GM21515 (cell line): Measurements from ENCODE around the gene XPNPEP1.

ENCODE experiments used
- ATAC-seq: cut with Tn5 transposase; IDR thresholded peaks from one replicate; pipeline ENCODE4 v1.9.1; 2021; ENCODE audit not compliant: unreplicated experiment

Gene XPNPEP1

DNA sequence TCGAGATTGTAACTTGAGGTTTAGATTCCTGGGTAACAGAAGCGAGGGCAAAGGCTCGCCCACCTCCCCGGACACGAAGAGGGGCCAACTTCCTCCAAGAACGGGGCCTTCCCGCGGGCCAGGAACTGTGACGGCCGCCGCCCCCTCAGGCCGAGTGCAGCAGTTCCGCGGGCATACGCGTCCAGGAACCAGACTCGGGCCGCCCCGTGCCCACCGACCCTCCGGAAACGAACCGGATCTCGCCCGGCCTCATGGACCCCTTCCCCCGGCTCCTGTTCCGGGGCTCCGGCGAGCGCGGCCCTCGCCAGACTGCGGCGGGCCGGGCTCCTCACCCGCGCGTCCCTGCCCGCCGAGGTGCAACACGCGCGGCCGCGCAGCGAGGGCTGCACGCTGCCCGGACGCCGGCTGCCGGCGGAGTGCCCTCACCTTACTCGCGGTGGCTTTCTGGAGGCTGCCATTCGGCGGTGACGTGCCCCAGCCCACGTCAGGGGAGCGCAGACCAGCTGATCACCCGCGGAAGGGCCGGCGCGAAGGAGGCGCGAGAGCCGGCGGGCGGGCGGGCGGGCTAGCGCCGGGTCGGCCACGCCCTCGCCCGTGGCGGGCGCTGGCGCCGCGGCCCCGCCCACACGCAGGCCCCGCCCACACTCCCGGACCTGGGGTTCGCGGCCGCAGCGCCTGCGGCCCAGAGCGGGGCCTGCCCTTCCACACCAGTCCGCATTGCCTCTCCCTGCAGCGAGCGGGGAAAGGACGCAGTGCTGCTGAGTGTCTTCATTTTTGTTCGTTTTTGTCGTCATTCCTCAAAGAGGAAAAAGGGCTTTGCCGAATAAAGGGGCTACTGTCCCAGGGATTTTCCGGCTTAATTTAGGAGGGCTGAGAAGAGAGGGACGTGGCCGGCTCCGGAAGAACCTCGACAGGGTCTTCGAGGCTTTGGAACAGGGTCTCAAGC is at the start of gene XPNPEP1:
Gene XPNPEP1, minus strand, starts transcription at position 536 of the 946 bp plus-strand sequence. Its CDS starts 78 bp downstream, at position 458.
- peak; percentile 97 for ATAC-seq

GRCh38 chr10:109972372-109973001 is 49.2 kb upstream of the XPNPEP1 start:
- ATAC-seq = no peak

- ATAC-seq = no peak
These were observed 48.3 kb upstream of the XPNPEP1 start for GRCh38 chr10:109971634-109972033.

GRCh38 chr10:109969760-109970346 is 46.5 kb upstream of the XPNPEP1 start:
- ATAC-seq = no peak

DNA sequence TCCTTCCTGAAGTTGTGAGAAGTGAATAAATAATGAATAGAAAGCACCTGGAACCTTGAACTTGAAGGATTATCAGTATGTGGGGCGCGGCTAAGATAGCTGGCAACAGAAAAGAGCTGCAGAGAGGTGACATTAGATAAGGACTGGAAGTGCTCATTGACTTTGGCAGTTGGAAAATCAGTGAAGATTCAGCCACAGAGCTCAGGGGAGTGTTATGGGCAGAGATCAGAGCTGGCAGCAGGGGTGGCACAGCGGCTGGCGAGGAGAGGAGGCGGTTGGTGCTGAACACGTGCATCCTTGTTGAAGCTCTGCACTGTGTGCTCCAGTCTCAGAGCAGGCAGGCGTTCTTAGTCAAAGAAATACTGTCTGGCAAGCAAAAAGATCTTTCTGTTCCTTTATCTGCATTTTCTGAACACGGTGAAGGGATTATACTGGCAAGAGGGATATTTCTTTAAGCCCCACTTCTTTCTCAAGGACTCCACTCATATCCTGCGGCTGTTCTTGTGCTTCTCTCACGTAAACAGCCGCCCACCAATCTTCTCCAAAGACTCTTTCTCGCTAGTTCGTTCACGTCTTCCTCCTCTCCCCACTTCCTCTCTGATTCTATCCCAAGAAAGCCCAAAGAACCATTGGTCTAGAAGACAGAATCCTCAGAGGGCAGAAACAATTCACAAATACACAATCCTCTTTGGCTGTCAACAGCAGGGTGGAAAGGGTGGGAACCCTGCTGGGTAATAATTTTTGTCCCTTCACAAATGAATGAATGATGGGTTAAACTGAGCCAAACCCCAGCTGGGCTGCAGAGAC is 45.8 kb upstream of the XPNPEP1 start:
- ATAC-seq = no peak

DNA sequence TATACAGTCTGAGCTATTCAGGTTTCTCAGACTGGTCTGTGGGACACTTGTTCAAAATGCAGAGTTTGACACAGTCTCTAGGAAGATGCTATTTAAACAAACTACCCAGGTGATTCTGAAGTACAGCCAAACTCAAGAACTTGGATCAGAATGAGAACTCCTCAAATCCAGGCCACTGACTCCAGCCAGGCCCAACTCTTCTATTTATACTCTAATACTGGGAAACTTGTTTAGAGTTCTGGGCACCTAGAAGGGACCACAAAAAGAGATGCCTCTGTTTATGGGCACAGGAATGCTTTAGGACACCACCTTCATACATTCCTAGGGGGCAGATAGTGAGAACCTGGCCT is 44.4 kb upstream of the XPNPEP1 start:
- ATAC-seq = no peak

DNA sequence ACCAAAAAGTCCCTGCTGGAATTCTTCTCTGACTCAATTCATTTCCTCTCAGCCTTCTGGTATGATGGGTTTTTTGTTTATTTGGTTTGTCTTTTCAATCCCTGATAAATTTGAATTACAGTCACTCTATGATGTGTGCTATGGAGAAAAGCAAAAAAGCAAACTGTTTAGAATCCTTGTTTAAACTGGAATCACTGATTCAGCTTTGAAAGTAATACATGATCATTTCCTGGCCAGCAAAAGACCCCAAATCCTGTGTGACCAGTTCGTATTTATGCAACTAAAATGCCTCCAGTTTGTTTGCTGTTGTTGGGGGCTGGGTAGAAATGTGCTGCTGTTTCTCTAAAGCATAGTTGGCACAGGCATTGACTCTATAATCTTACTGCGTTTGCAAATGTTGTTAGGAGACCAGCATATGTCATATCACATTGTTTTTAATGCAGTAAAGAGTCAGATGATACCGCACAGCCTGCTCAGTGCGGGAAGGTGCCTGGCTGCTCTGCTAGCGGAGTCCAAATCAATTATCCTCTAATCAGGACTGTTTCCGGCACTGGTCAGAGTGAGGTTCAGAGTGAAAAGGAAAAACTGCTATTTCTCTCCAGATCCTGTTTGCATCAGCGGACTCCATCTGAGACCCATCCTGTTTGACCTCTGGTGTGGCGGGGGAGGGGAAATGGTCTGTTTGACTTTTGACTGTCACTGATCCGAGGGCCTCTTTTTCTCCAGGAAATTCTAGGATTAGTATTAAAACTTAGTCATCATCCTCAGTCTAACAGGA is 43.8 kb upstream of the XPNPEP1 start:
- no peak for ATAC-seq

DNA sequence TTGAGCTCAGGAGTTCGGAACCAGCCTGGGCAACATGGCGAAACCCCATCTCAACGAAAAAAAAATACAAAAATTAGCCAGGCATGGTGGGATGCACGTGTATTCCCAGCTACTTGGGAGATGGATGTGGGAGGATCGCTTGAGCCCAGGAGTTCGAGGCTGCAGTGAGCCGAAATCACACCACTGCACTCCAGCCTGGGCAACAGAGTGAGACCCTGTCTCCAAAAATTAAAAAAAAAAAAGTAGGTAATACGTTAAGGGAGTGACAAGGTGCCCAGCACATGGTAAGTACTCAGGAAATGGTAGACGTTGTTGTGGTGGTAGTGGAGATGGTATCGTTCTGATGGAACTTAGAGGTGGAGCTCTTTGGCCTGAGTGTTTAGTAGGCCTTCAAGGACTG is 41.0 kb upstream of the XPNPEP1 start:
- ATAC-seq = no peak

- ATAC-seq = no peak
These were observed 40.1 kb upstream of the XPNPEP1 start for GRCh38 chr10:109963439-109963838.

- ATAC-seq = no peak
These were observed 38.9 kb upstream of the XPNPEP1 start for GRCh38 chr10:109962247-109962646.

DNA sequence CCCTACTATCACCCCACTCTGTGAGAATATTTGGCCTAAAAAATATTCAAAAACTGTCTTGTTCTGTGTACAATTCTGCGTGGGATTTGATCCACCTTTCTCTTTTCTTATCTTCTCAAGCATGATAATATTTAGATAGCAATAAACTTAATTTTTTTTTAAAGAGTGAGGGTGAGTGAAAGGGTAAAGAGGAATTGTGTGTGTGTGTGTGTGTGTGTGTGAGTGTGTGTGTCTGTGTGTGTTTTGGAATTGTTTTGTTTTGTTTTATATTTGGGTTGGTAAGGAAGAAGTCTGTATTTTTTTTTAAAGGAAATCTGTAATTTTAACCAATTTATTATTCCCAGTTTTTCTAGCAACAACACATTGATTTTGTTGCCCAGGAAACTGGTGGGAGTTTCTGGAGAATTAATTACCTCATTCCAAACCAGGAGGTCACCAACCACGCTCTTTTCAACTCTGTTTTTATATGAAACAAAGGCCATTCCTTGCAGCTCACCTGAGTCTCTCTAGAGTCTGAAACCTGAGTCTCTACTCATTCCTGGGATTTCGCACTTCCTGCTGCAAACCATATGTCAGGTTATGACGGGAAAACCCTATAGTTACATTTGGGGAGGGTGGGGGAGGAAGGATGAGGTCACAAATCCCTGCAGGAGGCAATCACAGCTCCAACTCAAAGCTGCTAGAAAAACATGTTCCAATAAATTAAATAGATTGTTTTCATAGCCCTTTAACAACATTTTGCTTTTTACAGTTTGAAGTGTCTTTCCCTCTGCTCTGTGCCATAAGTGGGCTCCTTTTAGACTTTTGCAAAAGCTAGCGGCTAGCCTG is 38.1 kb upstream of the XPNPEP1 start:
- ATAC-seq = no peak

DNA sequence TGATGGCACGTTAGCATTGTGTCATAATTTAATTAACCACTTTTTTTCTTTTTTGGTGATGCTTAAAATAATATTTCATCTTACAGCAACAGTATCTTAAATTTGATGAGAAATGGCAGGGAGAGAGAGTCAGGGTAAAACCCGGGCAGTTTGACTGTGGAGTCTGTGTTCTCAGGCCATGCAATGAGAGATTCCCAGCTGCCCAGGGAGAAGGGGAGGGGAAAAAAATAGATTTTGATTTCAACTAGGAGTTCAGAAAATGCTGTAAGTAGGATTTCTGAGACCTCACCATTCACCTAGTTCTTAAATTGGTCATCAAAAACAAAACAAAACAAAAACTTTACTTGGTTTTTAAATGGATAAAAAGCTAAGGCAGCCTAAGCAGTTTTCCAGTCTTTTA is 37.4 kb upstream of the XPNPEP1 start:
- no peak for ATAC-seq

DNA sequence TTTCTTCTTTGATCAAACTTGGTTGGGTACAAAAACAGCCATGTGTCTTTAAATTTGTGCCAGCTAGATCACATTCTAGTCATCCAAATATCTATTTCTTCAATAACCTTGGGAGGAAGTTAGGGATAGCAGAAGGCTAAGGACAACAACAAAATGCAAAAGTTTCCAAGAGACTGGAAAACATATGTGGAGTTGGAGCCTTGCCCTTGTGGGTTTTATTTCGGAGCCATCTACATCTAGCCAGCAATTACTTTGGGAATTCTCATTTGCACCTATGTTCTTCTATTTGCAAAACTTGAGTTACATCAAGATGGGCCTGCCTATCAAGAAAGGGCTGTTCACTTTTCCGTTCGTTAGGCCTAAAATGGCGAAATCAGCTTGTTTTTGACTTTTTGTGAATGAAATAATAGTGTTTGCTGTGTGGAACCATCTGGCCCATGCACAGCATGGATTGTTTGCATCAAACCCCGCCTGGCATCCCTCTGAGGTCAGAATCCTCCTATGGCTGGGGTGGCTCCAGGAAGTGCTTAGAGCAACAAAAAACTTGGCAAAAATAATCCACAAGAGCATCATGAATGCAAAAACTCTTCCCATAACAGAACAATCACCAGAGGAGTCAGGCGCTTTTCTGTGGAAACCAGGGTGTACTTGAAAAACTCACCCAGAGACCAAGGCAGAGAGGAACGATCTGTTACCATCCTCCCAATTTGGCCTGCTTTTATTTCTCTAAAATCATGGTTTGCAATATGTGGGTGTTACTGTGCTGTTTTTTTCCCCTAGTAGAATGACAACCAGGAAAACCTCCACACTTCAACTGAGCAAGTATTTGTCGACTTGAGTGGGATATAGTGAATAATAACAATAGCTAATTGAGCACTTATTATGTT is 36.2 kb upstream of the XPNPEP1 start:
- ATAC-seq = no peak

- ATAC-seq = no peak
These were observed 34.7 kb upstream of the XPNPEP1 start for GRCh38 chr10:109958059-109958458.

DNA sequence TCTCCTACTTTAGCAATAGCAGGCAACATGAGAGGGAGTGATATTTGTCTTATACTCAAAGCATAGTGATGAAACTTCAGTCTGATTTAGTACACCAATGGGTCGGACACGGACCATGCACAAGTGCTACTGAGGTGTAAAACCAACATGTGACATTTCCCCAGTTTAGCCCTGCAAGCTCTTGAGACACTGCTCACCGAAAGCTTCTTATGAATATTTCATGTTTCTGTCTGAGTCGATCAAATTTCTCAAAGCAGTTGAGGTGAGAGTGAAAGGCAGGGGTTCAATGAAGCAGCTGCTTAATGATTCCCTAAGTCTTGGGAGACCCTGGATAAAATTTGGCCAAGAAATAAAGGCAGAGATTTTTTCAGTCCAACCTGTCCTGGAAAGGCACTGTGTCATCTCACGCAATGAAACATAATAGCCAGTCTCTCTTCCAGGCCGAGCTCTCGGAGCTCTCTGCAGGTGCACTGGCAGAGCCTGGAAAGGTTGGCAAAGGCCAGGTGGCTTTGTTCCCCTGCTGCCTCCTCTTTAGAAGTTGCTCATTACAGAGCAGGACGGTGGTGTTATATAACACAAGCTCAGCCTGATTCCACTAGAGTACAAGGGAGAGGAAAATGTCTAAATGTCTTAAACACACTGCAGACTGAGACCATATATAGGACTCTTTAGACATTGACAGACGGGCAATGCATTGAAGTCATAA is 33.9 kb upstream of the XPNPEP1 start:
- peak; percentile 94 for ATAC-seq

GRCh38 chr10:109956454-109957091 is 33.3 kb upstream of the XPNPEP1 start:
- peak; percentile 75 for ATAC-seq

- no peak for ATAC-seq
These were observed 30.5 kb upstream of the XPNPEP1 start for GRCh38 chr10:109953766-109954165.
